ENCODE data around the gene PRRT1. TPM values are rescaled to one million over a fixed set of nuclear protein-coding genes. Genes with fewer than 3 reads are reported as not detected.

The PRRT1 gene
- polyA plus RNA-seq, 1 experiment: 0.27 TPM

- POLR2A ChIA-PET: no interaction called here
- H3K27ac ChIP-seq (ENCODE audit: low read depth, low read length): no peak overlapping the region
- H3K27me3 ChIP-seq (ENCODE audit: control insufficient read depth, insufficient read depth, low read length): no peaks in the 10 kb centered on the region
- TF ChIP-seq, protein P1, sequence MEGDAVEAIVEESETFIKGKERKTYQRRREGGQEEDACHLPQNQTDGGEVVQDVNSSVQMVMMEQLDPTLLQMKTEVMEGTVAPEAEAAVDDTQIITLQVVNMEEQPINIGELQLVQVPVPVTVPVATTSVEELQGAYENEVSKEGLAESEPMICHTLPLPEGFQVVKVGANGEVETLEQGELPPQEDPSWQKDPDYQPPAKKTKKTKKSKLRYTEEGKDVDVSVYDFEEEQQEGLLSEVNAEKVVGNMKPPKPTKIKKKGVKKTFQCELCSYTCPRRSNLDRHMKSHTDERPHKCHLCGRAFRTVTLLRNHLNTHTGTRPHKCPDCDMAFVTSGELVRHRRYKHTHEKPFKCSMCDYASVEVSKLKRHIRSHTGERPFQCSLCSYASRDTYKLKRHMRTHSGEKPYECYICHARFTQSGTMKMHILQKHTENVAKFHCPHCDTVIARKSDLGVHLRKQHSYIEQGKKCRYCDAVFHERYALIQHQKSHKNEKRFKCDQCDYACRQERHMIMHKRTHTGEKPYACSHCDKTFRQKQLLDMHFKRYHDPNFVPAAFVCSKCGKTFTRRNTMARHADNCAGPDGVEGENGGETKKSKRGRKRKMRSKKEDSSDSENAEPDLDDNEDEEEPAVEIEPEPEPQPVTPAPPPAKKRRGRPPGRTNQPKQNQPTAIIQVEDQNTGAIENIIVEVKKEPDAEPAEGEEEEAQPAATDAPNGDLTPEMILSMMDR (IDR thresholded peaks at IDR 0.05; ENCODE audit: low read depth, low read length): no peak
- DNase-seq (ENCODE audit: low read depth, low spot score): no peak
- CTCF ChIA-PET: no interaction called here
- no peak overlapping the region for H3K4me3 ChIP-seq (ENCODE audit: low read depth, low read length)
- H3K9me3 ChIP-seq (ENCODE audit: control insufficient read depth, insufficient read depth, low read length): no peaks in the 10 kb centered on the region
Observed at GRCh38 chr6:32166411-32167061, 14.8 kb upstream of the PRRT1 start.

DNA sequence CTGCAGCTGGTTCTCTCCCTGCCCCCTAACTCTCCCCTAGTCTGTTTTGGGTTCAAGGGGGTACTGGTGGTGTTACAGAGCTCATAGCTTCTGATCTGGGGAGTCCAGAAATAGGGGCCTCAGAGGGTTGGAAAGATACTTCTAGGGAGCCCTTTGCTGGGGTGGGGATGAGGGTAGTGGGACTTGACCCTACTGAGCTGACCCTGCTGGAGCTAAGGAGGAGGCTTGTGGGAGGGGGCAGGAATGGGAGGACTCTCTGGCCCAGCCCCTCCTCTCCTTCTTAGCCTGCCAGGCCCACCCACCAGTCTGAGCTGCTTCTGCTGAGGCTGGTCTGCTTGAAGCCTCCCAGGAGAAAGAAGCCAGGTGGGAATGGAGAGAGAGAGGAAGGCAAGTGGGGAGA is 12.6 kb upstream of the PRRT1 start, which contains the start of gene EGFL8:
Gene EGFL8, plus strand, starts transcription at position 301 of the 400 bp plus-strand sequence. CDS start 1,571 bp downstream, outside the sequence.
- ChIA-PET CTCF (interaction anchor here (1.5 kb wide), 1 partner anchor 31 kb away, joined by 4 read pairs; no protein-coding TSS in a partner anchor), POLR2A (no interaction called here)
- Histone ChIP-seq H3K27ac (ENCODE audit: low read depth, low read length) (no peak within 1 kb of the TSS), H3K27me3 (ENCODE audit: control insufficient read depth, insufficient read depth, low read length) (no peaks in the 10 kb centered on the region), H3K4me3 (ENCODE audit: low read depth, low read length) (no peak within 1 kb of the TSS), H3K9me3 (ENCODE audit: control insufficient read depth, insufficient read depth, low read length) (no peaks in the 10 kb centered on the region)
- TF ChIP-seq, protein P1 (IDR thresholded peaks at IDR 0.05; ENCODE audit: low read depth, low read length): no peak
- DNase-seq (ENCODE audit: low read depth, low spot score): no peak

- CTCF ChIA-PET: interaction anchor here (1.5 kb wide), 1 partner anchor 32 kb away, joined by 4 read pairs; no protein-coding TSS in a partner anchor
- TF ChIP-seq, protein P1 (IDR thresholded peaks at IDR 0.05; ENCODE audit: low read depth, low read length): no peak
Observed at GRCh38 chr6:32163559-32164258, 12.0 kb upstream of the PRRT1 start.

GRCh38 chr6:32158052-32158451 is 6.3 kb upstream of the PRRT1 start:
- Histone ChIP-seq H3K27ac (ENCODE audit: low read depth, low read length) (no peak overlapping the region), H3K9me3 (ENCODE audit: control insufficient read depth, insufficient read depth, low read length) (no peaks in the 10 kb centered on the region; the same call in 1 of the 2 replicates), H3K27me3 (ENCODE audit: control insufficient read depth, insufficient read depth, low read length) (no peaks in the 10 kb centered on the region), H3K4me3 (ENCODE audit: low read depth, low read length) (no peak overlapping the region)
- TF ChIP-seq, protein P1 (IDR thresholded peaks at IDR 0.05; ENCODE audit: low read depth, low read length): no peak
- ChIA-PET POLR2A (no interaction called here), CTCF (interaction anchor here (0.7 to 3.2 kb wide), 3 partner anchors 37 to 110 kb away, joined by 3 to 10 read pairs (median 3); no protein-coding TSS in a partner anchor)
- no peak for DNase-seq (ENCODE audit: low read depth, low spot score)

More at GRCh38 chr6:32163559-32164258, 12.0 kb upstream of the PRRT1 start:
- Histone ChIP-seq H3K9me3 (ENCODE audit: control insufficient read depth, insufficient read depth, low read length) (no peaks in the 10 kb centered on the region), H3K4me3 (ENCODE audit: low read depth, low read length) (no peak overlapping the region), H3K27ac (ENCODE audit: low read depth, low read length) (no peak overlapping the region), H3K27me3 (ENCODE audit: control insufficient read depth, insufficient read depth, low read length) (no peaks in the 10 kb centered on the region)
- POLR2A ChIA-PET: no interaction called here
- no peak for DNase-seq (ENCODE audit: low read depth, low spot score)

DNA sequence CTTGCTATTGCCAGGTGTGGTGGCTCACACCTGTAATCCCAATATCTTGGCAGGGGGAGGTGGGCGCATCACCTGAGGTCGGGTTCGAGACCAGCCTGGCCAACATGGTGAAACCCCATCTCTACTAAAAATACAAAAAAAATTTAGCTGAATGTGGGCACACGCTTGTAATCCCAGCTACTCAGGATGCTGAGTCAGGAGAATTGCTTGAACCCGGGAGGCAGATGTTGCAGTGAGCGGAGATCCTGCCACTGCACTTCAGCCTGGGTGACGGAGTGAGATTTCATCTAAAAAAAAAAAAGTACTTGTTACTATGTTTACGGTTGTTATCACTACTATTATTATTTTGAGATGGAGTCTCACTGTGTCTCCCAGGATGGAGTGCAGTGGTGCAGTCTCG is 5.2 kb upstream of the PRRT1 start:
- POLR2A ChIA-PET: no interaction called here
- no peak for DNase-seq (ENCODE audit: low read depth, low spot score)
- no peaks in the 10 kb centered on the region; the same call in 1 of the 2 replicates for H3K9me3 ChIP-seq (ENCODE audit: control insufficient read depth, insufficient read depth, low read length)
- H3K27me3 ChIP-seq (ENCODE audit: control insufficient read depth, insufficient read depth, low read length): no peaks in the 10 kb centered on the region
- no peak overlapping the region for H3K27ac ChIP-seq (ENCODE audit: low read depth, low read length)
- CTCF ChIA-PET: interaction anchor here (3.2 kb wide), 1 partner anchor 38 kb away, joined by 10 read pairs; no protein-coding TSS in a partner anchor
- H3K4me3 ChIP-seq (ENCODE audit: low read depth, low read length): no peak overlapping the region
- TF ChIP-seq, protein P1 (IDR thresholded peaks at IDR 0.05; ENCODE audit: low read depth, low read length): no peak

All from AG04450 (cell line).